Measurements from ENCODE around the gene SPACA4.

Gene SPACA4

DNA sequence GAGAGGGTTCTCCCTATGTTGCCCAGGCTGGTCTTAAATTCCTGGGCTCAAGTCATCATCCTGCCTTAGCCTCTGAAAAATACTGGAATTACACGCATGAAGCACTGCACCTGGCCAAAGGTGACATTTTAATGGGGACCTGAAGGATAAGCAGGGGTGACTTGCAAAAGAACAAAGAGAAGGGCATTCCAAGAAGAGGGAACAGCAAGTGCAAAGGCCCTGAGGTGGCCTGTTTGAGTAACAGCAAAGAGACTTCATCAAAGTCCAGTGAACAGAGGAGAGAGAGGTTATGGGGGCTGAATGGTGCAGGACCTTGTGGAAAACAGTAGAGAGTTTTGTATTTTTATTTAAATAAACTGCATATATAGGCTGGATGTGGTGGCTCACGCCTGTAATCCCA is 35.3 kb downstream of the SPACA4 start:
- in situ Hi-C loops (cut with HindIII; ENCODE audit: low sequenced_read_pairs): no loop called here
- H3K4me3 ChIP-seq (ENCODE audit: low read depth, low read length): no peak overlapping the region
- no peak for DNase-seq (ENCODE audit: low read depth)
- TF ChIP-seq, protein P1, sequence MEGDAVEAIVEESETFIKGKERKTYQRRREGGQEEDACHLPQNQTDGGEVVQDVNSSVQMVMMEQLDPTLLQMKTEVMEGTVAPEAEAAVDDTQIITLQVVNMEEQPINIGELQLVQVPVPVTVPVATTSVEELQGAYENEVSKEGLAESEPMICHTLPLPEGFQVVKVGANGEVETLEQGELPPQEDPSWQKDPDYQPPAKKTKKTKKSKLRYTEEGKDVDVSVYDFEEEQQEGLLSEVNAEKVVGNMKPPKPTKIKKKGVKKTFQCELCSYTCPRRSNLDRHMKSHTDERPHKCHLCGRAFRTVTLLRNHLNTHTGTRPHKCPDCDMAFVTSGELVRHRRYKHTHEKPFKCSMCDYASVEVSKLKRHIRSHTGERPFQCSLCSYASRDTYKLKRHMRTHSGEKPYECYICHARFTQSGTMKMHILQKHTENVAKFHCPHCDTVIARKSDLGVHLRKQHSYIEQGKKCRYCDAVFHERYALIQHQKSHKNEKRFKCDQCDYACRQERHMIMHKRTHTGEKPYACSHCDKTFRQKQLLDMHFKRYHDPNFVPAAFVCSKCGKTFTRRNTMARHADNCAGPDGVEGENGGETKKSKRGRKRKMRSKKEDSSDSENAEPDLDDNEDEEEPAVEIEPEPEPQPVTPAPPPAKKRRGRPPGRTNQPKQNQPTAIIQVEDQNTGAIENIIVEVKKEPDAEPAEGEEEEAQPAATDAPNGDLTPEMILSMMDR (IDR thresholded peaks at IDR 0.05; ENCODE audit: low read depth, low read length, missing control alignments): no peak

DNA sequence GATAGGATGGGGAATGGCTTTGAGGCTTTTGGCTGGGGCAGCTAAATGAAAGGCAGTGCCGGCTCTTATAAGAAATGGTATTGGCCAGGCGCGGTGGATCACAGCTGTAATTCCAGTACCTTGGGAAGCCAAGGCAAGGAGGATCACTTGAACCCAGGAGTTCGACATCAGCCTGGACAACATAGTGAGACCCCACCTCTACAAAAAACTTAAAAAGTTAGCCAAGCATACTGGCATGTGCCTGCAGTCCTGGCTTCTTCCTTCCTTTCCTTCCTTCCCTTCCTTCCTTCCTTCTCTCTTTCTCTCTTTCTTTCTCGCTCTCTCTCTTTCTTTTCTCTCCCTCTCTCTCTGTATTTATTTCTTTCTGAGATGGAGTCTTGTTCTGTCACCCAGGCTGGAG is 36.3 kb downstream of the SPACA4 start:
- no peak overlapping the region for H3K4me3 ChIP-seq (ENCODE audit: low read depth, low read length)
- TF ChIP-seq, protein P1 (IDR thresholded peaks at IDR 0.05; ENCODE audit: low read depth, low read length, missing control alignments): no peak
- DNase-seq (ENCODE audit: low read depth): no peak
- in situ Hi-C loops (cut with HindIII; ENCODE audit: low sequenced_read_pairs): no loop called here

DNA sequence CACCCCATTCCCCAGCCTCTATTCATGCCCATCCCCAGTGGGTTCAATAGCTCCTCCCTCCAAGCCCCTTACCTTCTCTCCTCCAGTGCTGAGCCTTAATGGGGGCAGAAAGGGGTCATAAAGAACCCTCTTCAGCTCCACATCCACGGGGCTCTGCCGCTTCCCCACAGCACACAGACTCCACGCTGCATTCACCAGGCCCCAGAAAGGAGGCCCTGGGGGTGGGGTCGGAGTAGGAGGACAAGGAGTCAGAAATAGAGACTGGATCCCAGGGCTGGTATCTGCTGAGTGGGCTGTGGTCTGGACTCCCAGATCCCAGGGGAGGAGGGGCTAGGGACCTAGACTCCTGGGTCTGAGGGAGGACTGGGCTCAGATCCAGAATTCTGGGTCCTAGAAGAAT is 37.8 kb downstream of the SPACA4 start:
- H3K4me3 ChIP-seq (ENCODE audit: low read depth, low read length): peak overlapping the region; percentile 52
- no peak for DNase-seq (ENCODE audit: low read depth)
- TF ChIP-seq, protein P1 (IDR thresholded peaks at IDR 0.05; ENCODE audit: low read depth, low read length, missing control alignments): no peak
- in situ Hi-C loops (cut with HindIII; ENCODE audit: low sequenced_read_pairs): no loop called here

DNA sequence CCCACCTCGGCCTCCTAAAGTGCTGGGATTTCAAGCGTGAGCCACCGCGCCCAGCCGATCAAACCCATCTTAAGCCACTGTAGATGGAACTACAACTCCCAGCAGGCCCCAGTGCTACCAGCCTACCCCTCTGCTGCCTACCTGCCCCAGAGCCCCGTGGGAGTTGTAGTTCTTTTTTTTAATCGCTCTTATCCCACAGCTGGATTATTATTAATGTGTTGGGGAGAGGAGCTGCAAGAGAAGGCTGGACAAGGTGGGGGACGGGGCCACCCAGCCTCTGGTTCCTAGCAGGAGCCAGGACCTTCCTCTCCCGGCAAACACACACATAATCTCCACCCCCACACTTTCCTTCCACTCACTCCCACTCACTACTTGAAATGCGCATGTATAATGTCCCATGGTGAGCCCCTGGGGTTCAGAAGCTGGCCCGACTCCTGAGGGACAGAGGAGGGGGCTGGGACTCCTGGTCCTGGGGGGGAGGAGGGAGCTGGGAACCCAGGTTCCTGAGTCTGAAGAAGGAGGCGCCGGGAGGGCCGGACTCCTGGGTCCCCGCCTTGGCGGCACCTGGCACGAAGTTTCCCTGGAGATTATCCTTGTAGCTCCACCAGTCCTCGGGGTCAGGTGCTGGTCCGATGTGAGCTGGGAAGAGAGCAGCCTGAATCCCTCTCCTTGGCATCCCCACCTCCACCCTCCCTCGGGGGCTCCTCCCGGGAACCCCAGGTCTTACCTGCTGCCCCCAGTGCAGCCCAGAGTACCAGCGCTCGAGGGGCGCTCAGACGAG is 38.5 kb downstream of the SPACA4 start:
- in situ Hi-C loops (cut with HindIII; ENCODE audit: low sequenced_read_pairs): no loop called here
- DNase-seq (ENCODE audit: low read depth): no peak
- TF ChIP-seq, protein P1 (IDR thresholded peaks at IDR 0.05; ENCODE audit: low read depth, low read length, missing control alignments): no peak
- H3K4me3 ChIP-seq (ENCODE audit: low read depth, low read length): peak overlapping the region; percentile 52

DNA sequence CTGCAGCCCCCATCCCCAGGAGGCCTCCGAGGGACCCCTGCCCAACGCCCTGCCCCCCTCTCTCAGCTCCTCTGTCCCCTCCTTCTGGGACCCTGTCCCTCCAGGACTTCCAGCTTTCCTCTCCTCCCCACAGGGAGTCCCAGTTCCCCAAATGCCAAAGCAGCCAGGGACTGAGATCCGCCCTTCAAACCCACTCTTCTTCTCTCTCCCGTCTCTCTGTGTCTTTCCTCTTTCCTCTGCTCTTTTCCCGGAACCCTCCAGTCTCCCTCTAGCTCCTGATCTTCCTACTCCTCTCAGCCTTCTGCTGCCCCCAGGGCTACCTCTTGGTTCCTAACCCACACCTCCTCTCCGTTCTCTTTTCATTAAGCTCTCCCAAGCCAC is 39.1 kb downstream of the SPACA4 start:
- in situ Hi-C loops (cut with HindIII; ENCODE audit: low sequenced_read_pairs): no loop called here
- TF ChIP-seq, protein P1 (IDR thresholded peaks at IDR 0.05; ENCODE audit: low read depth, low read length, missing control alignments): no peak
- no peak for DNase-seq (ENCODE audit: low read depth)
- peak overlapping the region; percentile 52 for H3K4me3 ChIP-seq (ENCODE audit: low read depth, low read length)

DNA sequence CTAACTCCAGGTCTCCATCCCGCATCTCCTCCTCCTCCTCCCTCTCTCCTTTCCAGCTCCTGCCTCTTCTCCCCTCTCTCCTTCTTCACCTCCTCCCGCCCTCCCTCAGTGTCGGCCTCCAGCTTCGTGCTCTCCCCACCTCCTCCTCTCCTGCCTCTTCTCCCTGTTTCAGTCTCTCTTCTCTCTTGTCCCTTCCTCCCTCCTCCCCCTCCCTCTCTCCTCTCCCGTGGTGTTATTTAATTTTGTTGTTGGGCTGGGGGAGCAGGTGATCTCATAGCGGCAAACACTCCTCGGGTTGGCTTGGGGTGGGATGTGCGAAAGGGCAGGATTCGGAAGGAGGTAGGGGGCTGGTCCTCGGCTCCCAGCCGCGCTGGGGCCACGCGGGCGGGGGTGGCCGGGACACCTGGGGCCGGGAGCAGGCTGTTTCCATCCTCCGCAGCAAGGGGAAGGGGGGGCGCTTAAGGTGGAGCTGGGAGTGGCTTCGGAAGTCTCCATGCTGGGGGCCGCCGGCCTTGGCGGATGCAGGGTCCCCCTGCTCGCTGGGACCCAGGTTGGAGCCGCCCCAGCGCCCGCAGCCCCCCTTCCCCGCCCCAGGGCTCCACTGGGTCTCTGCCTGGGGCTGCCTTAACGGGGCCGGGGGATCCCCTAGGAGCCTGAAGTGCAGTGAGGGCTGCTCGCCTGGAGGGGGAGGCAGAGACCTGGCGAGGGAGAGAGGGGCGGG is 39.6 kb downstream of the SPACA4 start, which contains the start of gene CA11:
TSS of gene CA11 (minus strand) at position 187 of the 721 bp plus-strand sequence. CDS start 555 bp downstream, outside the sequence.
- H3K4me3 ChIP-seq (ENCODE audit: low read depth, low read length): peak within 1 kb of the TSS; percentile 52
- DNase-seq (ENCODE audit: low read depth): no peak
- in situ Hi-C loops (cut with HindIII; ENCODE audit: low sequenced_read_pairs): no loop called here
- TF ChIP-seq, protein P1 (IDR thresholded peaks at IDR 0.05; ENCODE audit: low read depth, low read length, missing control alignments): peak; percentile 76
